Memory B cell (primary cell): ENCODE results near the gene SFTPB.

ENCODE experiments used
- ATAC-seq: fragments of 150-1000 bp; cut with Tn5 transposase; 2 replicates; pipeline ENCODE4 v1.10.0; 2021; ENCODE audit warnings: low read depth, mild to moderate bottlenecking, moderate library complexity
- DNase-seq, 2 donors: peaks; one replicate each; pipeline ENCODE4 v3.0.0; 2022; ENCODE audit warnings: low spot score in 2 of 2
- H3K27ac Mint-ChIP-seq: one replicate; pipeline ENCODE4 v1.8.0; 2022; ENCODE audit warnings: mild to moderate bottlenecking, moderate library complexity, mixed read lengths
- H3K27me3 Mint-ChIP-seq: one replicate; pipeline ENCODE4 v1.8.0; 2022; ENCODE audit warnings: mixed read lengths
- H3K36me3 Mint-ChIP-seq: one replicate; pipeline ENCODE4 v1.8.0; 2022; ENCODE audit warnings: mild to moderate bottlenecking, mixed read lengths
- H3K4me1 Mint-ChIP-seq: one replicate; pipeline ENCODE4 v1.8.0; 2022; ENCODE audit warnings: mixed read lengths
- H3K4me3 Mint-ChIP-seq: one replicate; pipeline ENCODE4 v1.8.0; 2022; ENCODE audit warnings: mild to moderate bottlenecking, moderate library complexity, mixed read lengths
- H3K9me3 Mint-ChIP-seq: one replicate; pipeline ENCODE4 v1.8.0; 2022; ENCODE audit warnings: mixed read lengths

SFTPB gene

DNA sequence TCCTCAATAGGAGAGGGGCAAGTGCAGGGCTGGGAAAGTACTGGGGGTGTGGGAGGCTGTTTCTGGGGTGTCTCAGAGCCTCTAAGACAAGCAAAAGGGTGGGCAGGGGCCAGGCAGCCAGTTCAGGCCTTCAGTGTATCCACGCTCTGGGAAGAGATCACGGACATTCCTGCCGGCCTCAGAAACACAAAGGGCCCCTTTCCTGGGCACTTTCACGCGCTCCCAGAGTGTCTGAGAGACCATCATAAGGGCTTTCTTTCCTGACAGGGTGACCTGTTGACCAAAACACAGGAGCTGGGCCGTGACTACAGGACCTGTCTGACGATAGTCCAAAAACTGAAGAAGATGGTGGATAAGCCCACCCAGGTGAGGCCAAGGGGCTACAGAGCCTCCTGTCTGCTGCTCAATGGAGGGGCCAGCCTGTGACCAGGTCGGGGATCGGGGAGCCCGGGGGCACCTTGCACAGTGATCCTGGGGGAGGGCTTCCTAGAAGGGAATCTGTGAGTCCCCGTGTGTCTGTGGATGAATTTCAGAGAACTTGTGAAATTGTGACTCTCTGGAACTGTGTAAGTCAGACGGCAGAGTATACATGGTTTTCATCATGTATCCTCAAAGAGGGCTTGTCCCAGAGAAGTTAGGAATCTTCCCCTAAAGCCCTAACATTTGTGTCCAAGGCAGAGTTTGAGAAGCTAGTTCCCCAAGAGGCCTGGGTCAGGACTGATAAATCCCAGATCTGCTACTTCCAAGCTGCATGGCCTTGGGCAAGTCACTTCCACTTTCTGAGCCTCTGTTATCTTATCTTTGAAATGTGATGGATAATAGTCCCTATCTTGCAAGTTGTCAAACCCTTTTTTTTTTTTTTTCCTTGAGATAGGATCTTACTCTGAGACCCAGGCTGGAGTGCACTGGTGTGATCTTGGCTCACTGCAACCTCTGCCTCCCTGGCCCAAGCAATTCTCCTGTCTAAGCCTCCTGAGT, 28.0 kb upstream of the SFTPB start:
- DNase-seq (no peak), ATAC-seq (no peak)
- H3K27ac Mint-ChIP-seq = no peak overlapping the region
- no peak overlapping the region for H3K4me3 Mint-ChIP-seq
- peaks cover 1% of the 10 kb centered on the region for H3K27me3 Mint-ChIP-seq
- no peaks in the 10 kb centered on the region for H3K9me3 Mint-ChIP-seq
- H3K36me3 Mint-ChIP-seq = no peaks in the 10 kb centered on the region
- peaks cover 4% of the 10 kb centered on the region for H3K4me1 Mint-ChIP-seq

DNA sequence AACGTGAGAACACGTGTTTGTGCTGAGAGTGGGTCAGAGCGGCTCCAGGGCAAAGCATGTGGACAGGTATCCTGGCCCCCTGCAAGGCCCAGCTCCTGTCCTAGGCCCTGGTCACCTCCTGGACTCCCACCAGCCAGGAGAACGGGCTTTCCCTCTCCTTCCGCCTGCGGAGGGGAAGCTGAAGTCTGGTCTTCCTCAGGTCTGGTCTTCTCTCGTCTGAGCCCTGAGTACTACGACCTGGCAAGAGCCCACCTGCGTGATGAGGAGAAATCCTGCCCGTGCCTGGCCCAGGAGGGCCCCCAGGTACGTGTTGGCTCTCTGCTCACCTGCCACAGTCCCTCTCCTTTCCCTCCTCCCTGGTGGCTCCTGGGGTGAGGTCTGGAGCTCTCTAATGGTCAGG, 27.1 kb upstream of the SFTPB start:
- Mint-ChIP-seq H3K4me1 (peaks cover 4% of the 10 kb centered on the region), H3K9me3 (no peaks in the 10 kb centered on the region), H3K27ac (no peak overlapping the region), H3K36me3 (no peaks in the 10 kb centered on the region), H3K27me3 (peaks cover 4% of the 10 kb centered on the region), H3K4me3 (no peak overlapping the region)
- DNase-seq (no peak), ATAC-seq (no peak)

DNA sequence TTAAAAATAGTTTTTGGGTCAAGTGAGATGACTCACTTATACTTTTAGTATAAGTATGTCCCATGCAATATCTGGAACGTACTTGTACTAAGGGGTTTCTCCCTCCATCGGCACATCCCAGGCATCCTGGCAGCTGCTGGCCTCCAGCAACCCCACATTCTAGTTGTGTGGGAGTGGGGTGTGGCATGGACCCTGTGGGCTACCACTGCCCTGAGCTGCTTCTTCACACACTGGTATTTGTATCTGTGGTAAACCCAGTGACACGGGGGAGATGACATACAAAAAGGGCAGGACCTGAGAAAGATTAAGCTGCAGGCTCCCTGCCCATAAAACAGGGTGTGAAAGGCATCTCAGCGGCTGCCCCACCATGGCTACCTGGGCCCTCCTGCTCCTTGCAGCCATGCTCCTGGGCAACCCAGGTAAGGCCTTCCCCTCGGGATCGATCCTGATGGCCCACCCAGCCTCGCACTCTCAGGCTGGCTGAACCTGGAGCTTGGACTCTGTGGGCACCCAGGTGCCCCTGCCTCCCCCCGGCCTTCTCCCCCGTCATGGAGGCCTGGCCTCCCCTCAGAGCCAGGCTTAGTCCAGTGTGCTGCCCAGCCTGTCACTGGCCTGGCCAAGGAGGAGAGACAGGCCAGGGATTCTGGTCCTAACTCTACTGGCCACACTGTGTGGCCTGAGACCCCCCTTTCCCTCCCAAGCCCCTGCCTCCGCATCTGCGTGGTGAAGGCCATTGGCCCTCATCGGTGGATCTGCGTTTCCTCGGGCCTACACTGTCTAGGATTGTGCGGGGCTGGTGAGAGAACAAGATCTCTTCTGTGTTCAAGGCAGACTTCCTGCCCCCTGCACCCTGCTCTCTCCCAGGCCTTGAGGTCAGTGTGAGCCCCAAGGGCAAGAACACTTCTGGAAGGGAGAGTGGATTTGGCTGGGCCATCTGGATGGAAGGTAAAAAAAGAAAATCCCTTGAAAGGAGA, 26.3 kb upstream of the SFTPB start, which contains the start of gene GNLY:
TSS of gene GNLY (plus strand) at position 307 of the 974 bp plus-strand sequence. CDS start at position 368, 61 bp downstream.
- Mint-ChIP-seq H3K9me3 (no peaks in the 10 kb centered on the region), H3K4me1 (peaks cover 4% of the 10 kb centered on the region), H3K36me3 (no peaks in the 10 kb centered on the region), H3K27me3 (peaks cover 4% of the 10 kb centered on the region), H3K4me3 (no peak within 1 kb of the TSS), H3K27ac (no peak within 1 kb of the TSS)
- ATAC-seq (no peak), DNase-seq (no peak)

DNA sequence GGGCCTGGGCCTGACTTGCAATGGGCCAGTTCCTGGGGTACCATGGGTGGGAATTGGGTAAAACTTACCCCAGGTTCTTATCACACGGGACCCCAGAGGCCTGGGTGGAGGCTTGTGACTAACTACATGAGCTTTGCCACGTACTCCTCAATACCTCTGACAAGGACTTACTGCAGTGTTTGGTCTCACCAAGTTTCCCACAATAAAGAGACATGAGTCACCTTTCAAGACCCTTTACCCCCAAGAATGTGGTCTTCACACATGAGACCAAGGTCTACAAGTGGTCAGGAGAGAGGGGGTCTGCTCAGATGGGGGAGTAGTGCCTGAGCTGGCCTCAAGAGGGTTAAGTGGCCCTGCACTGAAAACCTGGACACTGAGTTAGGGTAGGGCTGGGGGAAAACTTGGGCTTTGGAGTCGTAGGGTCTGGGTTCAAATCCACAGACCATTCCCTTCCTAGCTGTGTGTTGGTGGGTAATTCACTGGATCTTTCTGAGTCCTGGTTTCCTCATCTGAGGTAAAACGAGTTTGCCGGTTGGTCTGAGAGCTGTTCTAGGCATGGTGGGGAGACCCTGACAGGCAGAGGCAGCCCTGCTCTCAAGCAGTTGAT, 24.1 kb upstream of the SFTPB start:
- Mint-ChIP-seq H3K27me3 (peaks cover 4% of the 10 kb centered on the region), H3K27ac (no peak overlapping the region), H3K36me3 (no peaks in the 10 kb centered on the region), H3K4me1 (no peaks in the 10 kb centered on the region), H3K9me3 (no peaks in the 10 kb centered on the region), H3K4me3 (no peak overlapping the region)
- ATAC-seq = no peak
- DNase-seq = no peak

DNA sequence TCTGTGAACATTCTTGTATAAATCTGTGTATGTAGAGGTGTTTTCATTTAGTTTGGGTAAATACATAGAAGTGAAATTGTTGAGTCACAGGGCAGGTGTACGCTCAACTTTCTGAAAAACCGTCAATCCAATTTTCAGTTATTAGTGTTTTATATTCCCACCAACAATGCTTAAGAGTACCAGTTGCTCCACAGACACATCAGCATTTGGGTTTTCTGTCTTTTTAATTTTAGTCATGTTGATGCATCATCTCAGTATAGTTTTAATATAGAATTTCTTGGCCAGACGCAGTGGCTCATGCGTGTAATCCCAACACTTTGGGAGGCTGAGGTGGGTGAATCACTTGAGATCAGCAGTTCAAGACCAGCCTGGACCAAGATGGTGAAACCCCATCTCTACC, 22.9 kb upstream of the SFTPB start:
- Mint-ChIP-seq H3K4me3 (no peak overlapping the region), H3K4me1 (no peaks in the 10 kb centered on the region), H3K27ac (no peak overlapping the region)

DNA sequence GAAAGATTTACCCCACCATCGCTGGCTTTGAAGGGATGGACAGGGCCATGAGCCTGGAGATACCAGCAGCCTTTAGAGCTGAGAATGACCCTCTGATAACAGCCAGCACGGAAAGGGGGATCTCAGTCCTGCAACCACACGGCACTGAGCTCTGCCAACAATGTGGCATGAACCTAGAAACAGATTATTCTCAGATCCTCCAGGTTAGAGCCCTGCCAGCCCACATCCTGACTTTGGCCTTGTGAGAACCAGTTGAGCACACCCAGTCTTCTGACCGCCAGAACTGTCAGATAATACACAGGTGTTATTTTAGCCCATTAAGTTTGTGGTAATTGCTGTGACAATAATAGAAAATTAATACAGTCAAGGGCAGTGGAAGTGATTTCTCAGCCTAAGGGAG, 16.8 kb upstream of the SFTPB start:
- ATAC-seq = no peak
- Mint-ChIP-seq H3K27me3 (no peaks in the 10 kb centered on the region), H3K4me3 (no peak overlapping the region)

More for the DNA sequence above, 22.9 kb upstream of the SFTPB start:
- Mint-ChIP-seq H3K27me3 (peaks cover 4% of the 10 kb centered on the region), H3K36me3 (no peaks in the 10 kb centered on the region), H3K9me3 (no peaks in the 10 kb centered on the region)
- ATAC-seq (no peak), DNase-seq (no peak)

DNA sequence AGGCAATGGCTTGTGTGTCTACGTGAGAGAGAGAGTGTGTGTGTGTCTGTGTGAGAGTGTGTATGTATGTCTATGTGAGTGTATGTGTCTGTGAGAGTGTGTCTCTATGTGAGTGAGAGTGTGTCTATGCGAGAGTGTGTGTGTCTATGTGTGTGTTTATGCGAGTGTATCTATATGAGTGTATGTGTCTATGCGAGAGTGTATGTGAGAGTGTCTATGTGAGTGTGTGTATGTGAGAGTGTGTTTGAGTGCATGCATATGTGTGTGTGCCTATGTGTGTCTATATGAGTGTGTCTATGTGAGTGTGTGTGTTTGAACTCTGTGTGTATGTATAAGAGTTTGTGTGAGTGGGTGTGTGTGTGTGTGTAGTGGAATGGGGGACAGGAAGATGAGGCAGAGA, 16.4 kb upstream of the SFTPB start:
- ATAC-seq (no peak), DNase-seq (no peak)
- Mint-ChIP-seq H3K4me3 (no peak overlapping the region), H3K27ac (no peak overlapping the region), H3K9me3 (no peaks in the 10 kb centered on the region), H3K4me1 (no peaks in the 10 kb centered on the region), H3K36me3 (no peaks in the 10 kb centered on the region), H3K27me3 (no peaks in the 10 kb centered on the region)

More for the DNA sequence above, 16.8 kb upstream of the SFTPB start:
- no peaks in the 10 kb centered on the region for H3K36me3 Mint-ChIP-seq
- no peaks in the 10 kb centered on the region for H3K9me3 Mint-ChIP-seq
- no peak overlapping the region for H3K27ac Mint-ChIP-seq
- DNase-seq = no peak
- H3K4me1 Mint-ChIP-seq = no peaks in the 10 kb centered on the region

DNA sequence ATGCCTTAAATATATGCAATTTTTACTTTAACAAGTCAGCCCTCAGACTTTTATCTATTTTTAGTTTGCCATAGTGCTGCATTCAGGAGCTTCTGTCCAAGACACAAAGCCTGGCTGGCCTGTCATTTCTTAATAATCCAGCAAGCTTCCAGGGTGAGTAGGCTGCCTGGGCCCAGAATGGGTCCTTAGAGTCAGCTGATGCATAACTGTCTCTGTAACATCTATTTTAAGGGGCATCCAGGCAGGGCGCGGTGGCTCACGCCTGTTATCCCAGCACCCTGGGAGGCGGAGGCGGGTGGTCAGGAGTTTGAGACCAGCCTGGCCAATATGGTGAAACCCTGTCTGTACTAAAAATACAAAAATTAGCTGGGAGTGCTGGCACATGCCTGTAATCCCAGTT, 14.4 kb upstream of the SFTPB start:
- no peak for DNase-seq
- no peak for ATAC-seq
- Mint-ChIP-seq H3K4me3 (no peak overlapping the region), H3K4me1 (peaks cover 2% of the 10 kb centered on the region), H3K9me3 (no peaks in the 10 kb centered on the region), H3K27ac (no peak overlapping the region), H3K36me3 (no peaks in the 10 kb centered on the region), H3K27me3 (peaks cover 5% of the 10 kb centered on the region)

DNA sequence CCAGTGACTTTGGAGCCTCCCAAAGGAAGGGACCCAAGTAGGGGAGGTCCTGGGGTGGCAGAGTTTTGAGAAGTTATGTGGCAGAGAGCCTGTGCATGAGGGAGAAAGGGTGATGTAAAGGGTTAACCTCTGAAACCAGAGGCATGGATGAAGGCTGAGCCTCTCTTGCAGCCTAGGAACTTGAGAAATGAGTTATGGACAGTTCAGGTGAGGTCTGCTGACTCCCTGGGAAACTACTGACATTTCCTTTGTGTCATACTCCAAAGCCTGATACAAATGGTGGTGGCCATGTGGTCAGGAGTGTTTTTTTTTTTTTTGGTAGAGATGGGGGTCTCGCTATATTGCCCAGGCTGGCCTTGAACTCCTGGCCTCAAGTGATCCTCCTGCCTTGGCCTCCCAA, 13.8 kb upstream of the SFTPB start:
- Mint-ChIP-seq H3K4me1 (peaks cover 2% of the 10 kb centered on the region), H3K36me3 (no peaks in the 10 kb centered on the region), H3K4me3 (no peak overlapping the region), H3K9me3 (no peaks in the 10 kb centered on the region), H3K27me3 (peaks cover 5% of the 10 kb centered on the region), H3K27ac (no peak overlapping the region)
- no peak for DNase-seq
- no peak for ATAC-seq

DNA sequence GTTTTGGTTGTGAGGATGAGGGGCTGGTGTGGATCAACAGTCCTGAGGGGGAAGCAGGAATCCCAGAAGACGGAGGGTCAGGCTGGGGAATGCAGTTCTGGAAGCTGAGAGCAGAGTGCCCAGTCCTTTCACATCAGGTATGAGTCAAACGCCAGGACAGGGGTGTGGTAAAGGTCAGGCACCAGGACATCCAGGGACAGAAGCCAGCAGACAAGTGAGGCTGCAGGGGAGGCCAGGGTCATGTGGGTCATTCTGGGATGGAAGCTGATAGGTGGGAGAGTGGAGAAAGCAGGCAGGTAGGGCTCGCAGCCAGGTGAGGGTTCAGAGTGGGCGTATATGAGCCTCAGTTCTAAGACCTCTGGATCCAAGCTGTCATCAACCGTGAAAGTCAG, 13.4 kb upstream of the SFTPB start:
- DNase-seq = no peak
- Mint-ChIP-seq H3K9me3 (no peaks in the 10 kb centered on the region), H3K27ac (no peak overlapping the region), H3K36me3 (no peaks in the 10 kb centered on the region), H3K4me1 (peaks cover 2% of the 10 kb centered on the region), H3K4me3 (no peak overlapping the region), H3K27me3 (peaks cover 5% of the 10 kb centered on the region)
- ATAC-seq = no peak

DNA sequence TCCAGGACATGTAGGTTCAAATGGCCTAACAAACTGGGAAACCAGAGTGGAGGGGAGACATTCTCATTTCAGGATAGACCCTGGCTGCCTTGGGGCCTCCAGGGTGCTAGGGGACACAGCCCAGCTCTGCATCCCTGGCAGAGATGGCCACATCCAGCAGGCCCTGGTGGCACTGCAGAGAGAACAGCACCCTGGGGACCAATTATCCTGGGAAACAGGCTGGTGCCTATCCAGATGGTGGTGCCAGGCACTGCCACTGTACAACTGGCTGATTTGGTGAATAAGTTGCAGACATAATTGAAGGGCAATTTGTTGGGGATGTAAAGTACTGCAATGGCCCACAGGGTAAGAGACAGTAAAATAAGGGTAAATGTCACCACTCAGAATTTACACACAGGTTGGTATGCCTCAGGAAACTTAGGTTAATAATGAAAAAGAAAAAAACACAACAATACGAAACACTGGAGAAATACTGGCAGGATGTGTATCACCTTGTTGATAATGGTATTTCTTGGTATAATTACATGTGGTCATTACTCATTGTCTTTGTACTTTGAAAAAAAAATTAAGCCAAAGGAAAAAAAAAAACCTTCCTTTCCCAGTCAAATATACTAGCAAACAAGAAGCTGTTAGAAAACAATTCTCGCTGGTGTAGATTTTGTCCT, 12.8 kb upstream of the SFTPB start:
- Mint-ChIP-seq H3K4me3 (no peak overlapping the region), H3K27me3 (peaks cover 5% of the 10 kb centered on the region), H3K36me3 (no peaks in the 10 kb centered on the region), H3K27ac (no peak overlapping the region), H3K4me1 (peaks cover 2% of the 10 kb centered on the region), H3K9me3 (no peaks in the 10 kb centered on the region)
- DNase-seq (no peak), ATAC-seq (no peak)

DNA sequence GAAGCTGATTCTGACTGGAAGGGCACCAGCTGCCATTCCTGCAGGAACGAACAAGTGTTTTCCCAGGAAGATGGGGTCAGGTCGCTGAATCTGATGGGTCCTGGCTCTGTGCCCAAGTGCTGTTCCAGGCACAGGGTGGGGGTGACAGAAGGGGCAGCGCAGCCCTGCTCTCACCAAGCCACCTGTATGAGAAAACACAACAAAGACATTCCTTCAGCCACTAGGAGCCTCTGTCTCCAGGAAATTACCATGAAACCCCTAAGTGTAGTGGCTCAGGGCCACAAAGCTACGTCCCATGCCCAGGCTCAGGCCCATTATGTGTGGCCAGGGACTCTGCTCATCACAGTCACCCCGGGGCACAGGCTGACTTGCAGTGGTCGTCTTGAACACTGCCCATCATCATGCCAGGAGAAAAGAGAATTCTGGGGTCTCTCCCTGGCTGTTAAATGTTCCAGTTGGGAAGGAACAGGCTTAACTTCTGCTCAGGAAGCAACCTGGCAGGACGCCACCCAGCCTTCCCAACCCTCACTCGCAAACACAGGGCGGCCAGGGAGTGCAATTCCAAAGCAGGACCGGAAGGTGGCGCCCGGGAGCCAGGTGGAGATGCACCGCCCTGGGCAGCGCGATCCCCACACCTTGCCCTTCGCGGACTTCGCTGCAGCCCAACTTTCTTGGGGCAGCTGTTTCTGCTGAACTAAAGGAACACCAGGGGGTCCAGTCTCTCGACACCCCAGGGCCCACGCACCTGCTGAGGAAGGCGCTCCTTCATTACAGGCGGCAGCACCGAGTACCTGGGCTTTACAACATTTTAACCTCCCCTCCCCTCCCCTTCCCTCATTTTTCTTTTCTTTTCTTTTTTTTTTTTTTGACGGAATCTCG, 11.0 kb upstream of the SFTPB start:
- H3K4me1 Mint-ChIP-seq = peaks cover 2% of the 10 kb centered on the region
- ATAC-seq (peak; percentile 94), DNase-seq (peak; percentile 78 to 89)
- no peak overlapping the region for H3K4me3 Mint-ChIP-seq
- no peaks in the 10 kb centered on the region for H3K36me3 Mint-ChIP-seq
- no peaks in the 10 kb centered on the region for H3K9me3 Mint-ChIP-seq
- H3K27me3 Mint-ChIP-seq = peaks cover 5% of the 10 kb centered on the region
- H3K27ac Mint-ChIP-seq = no peak overlapping the region

DNA sequence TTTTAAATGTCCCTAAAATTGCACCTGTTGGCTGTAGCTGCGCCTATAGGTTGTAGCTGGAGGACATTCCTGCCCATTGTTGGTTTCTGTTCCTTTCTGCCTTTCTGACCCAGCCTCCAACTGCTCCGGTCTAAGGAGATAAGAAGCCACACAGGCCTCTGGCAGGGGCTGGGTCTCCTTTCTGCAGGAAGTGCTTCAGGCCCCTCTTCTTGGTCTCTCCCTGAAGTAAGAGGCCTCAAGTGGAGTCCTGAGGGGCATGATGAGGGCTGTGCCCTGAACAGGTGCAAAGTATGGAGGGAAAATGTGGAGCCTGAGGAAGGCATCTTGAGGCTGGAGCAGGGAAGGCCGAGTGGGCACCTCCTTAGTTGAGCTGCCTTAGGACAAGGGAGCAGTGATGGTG, 10.4 kb upstream of the SFTPB start:
- Mint-ChIP-seq H3K27ac (no peak overlapping the region), H3K9me3 (no peaks in the 10 kb centered on the region), H3K4me1 (peaks cover 2% of the 10 kb centered on the region), H3K36me3 (no peaks in the 10 kb centered on the region), H3K4me3 (no peak overlapping the region), H3K27me3 (peaks cover 5% of the 10 kb centered on the region)
- DNase-seq (no peak), ATAC-seq (no peak)
